OCI-LY1 (cell line): ENCODE measurements around the gene MPL.

Source experiments
- H2AFZ ChIP-seq: fragments of 200-600 bp; sonication (generic), shearing (Covaris generic); 2 replicates; pipeline ENCODE4 v1.6.0; 2014; ENCODE audit warnings: antibody characterized with exemption, mild to moderate bottlenecking, low read length
- H3F3A ChIP-seq: fragments of 200-600 bp; sonication (generic), shearing (Covaris generic); 2 replicates; pipeline ENCODE4 v1.6.0; 2014; ENCODE audit warnings: mild to moderate bottlenecking, antibody characterized with exemption, low read length, moderate library complexity; ENCODE audit not compliant: insufficient read depth
- H3K27ac ChIP-seq: fragments of 200-600 bp; sonication (generic); 2 replicates; pipeline ENCODE4 v1.5.1; 2014; ENCODE audit warnings: low read length, mixed run types, mild to moderate bottlenecking, low read depth; ENCODE audit not compliant: poor library complexity, severe bottlenecking
- H3K27me3 ChIP-seq: fragments of 200-600 bp; sonication (generic); 2 replicates; pipeline ENCODE4 v1.6.0; 2014; ENCODE audit warnings: antibody characterized with exemption, mild to moderate bottlenecking, low read length, moderate library complexity; ENCODE audit not compliant: insufficient read depth
- H3K36me3 ChIP-seq: fragments of 200-600 bp; sonication (generic); 2 replicates; pipeline ENCODE4 v1.6.1; 2014; ENCODE audit warnings: mild to moderate bottlenecking, antibody characterized with exemption, low read length, moderate library complexity, mixed read lengths; ENCODE audit not compliant: insufficient read depth
- H3K4me1 ChIP-seq: fragments of 200-600 bp; sonication (generic); 2 replicates; pipeline ENCODE4 v1.5.1; 2014; ENCODE audit warnings: mild to moderate bottlenecking, low read length, moderate library complexity; ENCODE audit not compliant: insufficient read depth, severe bottlenecking
- H3K4me2 ChIP-seq: fragments of 200-600 bp; sonication (generic), shearing (Covaris generic); 2 replicates; pipeline ENCODE4 v1.6.1; 2014; ENCODE audit warnings: low read length
- H3K4me3 ChIP-seq: fragments of 200-600 bp; sonication (generic); 2 replicates; pipeline ENCODE4 v1.5.1; 2014; ENCODE audit warnings: low read length, low read depth, mild to moderate bottlenecking, mixed read lengths; ENCODE audit not compliant: poor library complexity, severe bottlenecking
- H3K79me2 ChIP-seq: fragments of 200-600 bp; shearing (Covaris generic); 2 replicates; pipeline ENCODE4 v1.6.1; 2016; ENCODE audit warnings: mixed run types, low read length, mixed read lengths; ENCODE audit not compliant: insufficient read depth
- H3K9ac ChIP-seq: fragments of 200-600 bp; sonication (generic), shearing (Covaris generic); 2 replicates; pipeline ENCODE4 v1.6.1; 2014; ENCODE audit warnings: mild to moderate bottlenecking, low read length, mixed read lengths
- H3K9me2 ChIP-seq: fragments of 200-600 bp; sonication (generic), shearing (Covaris generic); 2 replicates; pipeline ENCODE4 v1.6.1; 2014; ENCODE audit warnings: low read depth, mild to moderate bottlenecking, low read length, mixed read lengths
- H3K9me3 ChIP-seq: fragments of 200-600 bp; shearing (Covaris generic); 2 replicates; pipeline ENCODE4 v1.6.1; 2014; ENCODE audit warnings: low read length, mixed read lengths
- H4K20me1 ChIP-seq: fragments of 200-600 bp; sonication (generic), shearing (Covaris generic); 2 replicates; pipeline ENCODE4 v1.6.0; 2016; ENCODE audit warnings: mild to moderate bottlenecking, low read length; ENCODE audit not compliant: insufficient read depth
- EZH2 ChIP-seq: fragments of 200-600 bp; sonication (generic), shearing (Covaris generic); IDR thresholded peaks from 2 replicates; pipeline ENCODE4 v1.8.0; 2017; ENCODE audit warnings: borderline replicate concordance, mixed run types, mild to moderate bottlenecking, antibody characterized with exemption, low read length, moderate library complexity, mixed read lengths
- TF ChIP-seq, protein P1 (sequence below): fragments of 200-600 bp; sonication (generic), shearing (Covaris generic); IDR thresholded peaks from 2 replicates; pipeline ENCODE4 v1.5.1; 2017; ENCODE audit warnings: mild to moderate bottlenecking, antibody characterized with exemption, low read length, moderate library complexity, mixed read lengths

MPL gene

DNA sequence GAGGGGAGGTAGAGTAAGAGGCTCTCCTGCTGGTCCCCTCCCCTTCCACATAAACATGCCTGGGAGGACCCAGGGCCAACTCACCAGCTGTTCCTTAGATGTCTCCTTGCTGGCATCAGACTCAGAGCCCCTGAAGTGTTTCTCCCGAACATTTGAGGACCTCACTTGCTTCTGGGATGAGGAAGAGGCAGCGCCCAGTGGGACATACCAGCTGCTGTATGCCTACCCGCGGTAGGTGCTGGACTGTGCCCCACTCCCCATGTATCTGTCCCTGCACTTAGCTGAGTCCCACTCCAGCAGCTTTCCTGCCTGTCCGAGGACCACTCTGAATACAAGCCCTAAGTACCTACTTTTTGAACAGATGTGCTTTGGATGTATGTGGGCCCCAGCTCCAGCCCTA lies 383 bp downstream of the MPL start:
- Histone ChIP-seq H3K9ac (no peak overlapping the region), H3K4me2 (no peak overlapping the region), H3K27me3 (no peaks in the 10 kb centered on the region), H3K9me3 (no peaks in the 10 kb centered on the region), H3K79me2 (no peaks in the 10 kb centered on the region), H3K9me2 (no peaks in the 10 kb centered on the region), H3K4me1 (no peaks in the 10 kb centered on the region), H2AFZ (no peak overlapping the region), H4K20me1 (no peaks in the 10 kb centered on the region), H3K27ac (no peak overlapping the region), H3F3A (no peaks in the 10 kb centered on the region), H3K36me3 (no peaks in the 10 kb centered on the region), H3K4me3 (no peak overlapping the region)
- TF ChIP-seq, protein P1, sequence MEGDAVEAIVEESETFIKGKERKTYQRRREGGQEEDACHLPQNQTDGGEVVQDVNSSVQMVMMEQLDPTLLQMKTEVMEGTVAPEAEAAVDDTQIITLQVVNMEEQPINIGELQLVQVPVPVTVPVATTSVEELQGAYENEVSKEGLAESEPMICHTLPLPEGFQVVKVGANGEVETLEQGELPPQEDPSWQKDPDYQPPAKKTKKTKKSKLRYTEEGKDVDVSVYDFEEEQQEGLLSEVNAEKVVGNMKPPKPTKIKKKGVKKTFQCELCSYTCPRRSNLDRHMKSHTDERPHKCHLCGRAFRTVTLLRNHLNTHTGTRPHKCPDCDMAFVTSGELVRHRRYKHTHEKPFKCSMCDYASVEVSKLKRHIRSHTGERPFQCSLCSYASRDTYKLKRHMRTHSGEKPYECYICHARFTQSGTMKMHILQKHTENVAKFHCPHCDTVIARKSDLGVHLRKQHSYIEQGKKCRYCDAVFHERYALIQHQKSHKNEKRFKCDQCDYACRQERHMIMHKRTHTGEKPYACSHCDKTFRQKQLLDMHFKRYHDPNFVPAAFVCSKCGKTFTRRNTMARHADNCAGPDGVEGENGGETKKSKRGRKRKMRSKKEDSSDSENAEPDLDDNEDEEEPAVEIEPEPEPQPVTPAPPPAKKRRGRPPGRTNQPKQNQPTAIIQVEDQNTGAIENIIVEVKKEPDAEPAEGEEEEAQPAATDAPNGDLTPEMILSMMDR: no peak
- TF ChIP-seq EZH2: no peak

DNA sequence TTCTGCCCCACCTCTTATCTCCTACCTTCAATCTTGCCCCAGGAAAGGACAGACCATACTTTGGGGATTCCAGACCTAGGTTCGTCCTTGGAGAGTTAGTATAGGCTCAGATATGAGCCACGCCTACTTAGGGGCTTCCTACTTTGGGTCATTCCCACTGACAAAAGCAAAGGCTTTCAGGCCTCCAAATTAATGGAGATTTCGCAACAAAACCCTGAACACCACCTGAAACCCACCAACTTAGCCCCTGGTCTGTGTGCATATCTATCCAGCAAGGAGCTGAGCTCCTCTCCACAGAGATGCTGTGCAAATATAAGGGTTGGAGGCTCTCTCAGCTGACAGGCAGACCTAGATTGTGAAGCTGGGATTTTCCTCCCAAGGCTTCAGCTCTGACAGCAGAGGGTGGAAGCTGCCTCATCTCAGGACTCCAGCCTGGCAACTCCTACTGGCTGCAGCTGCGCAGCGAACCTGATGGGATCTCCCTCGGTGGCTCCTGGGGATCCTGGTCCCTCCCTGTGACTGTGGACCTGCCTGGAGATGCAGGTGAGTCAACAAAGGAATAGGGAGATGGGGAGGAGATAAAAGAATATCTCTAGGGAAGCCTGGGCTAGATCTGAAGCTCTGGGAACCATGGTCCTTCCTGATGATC lies 2.1 kb downstream of the MPL start:
- H3K4me3 ChIP-seq: no peak overlapping the region

DNA sequence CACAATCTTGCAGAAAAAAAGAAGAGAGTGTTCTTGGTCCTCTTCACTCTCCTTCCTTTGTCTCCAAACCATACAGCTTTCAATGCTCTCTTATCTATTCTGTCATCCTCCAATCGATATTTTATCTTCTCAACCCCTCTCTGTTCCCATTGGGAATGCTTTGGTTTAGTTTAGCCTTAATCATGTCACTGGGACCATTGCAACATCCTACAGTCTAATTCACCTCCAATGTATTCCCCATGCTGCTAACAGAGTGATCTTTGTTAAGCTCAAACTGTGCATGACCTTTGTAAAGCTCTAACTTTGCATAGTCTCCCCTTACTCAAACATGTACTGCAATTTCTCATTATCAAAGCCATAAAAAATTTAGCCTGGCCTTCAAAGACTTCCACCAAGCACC lies 2.9 kb downstream of the MPL start:
- Histone ChIP-seq H3K27me3 (no peaks in the 10 kb centered on the region), H3K9me3 (no peaks in the 10 kb centered on the region), H3K27ac (no peak overlapping the region), H3F3A (no peaks in the 10 kb centered on the region), H4K20me1 (no peaks in the 10 kb centered on the region), H3K4me3 (no peak overlapping the region), H3K4me1 (no peaks in the 10 kb centered on the region), H3K36me3 (no peaks in the 10 kb centered on the region), H3K9me2 (no peaks in the 10 kb centered on the region), H3K79me2 (no peaks in the 10 kb centered on the region), H3K9ac (no peak overlapping the region), H2AFZ (no peak overlapping the region), H3K4me2 (no peak overlapping the region)
- no peak for TF ChIP-seq EZH2
- TF ChIP-seq, protein P1: no peak

More for the DNA sequence above, 2.1 kb downstream of the MPL start:
- Histone ChIP-seq H3K79me2 (no peaks in the 10 kb centered on the region), H3K9me3 (no peaks in the 10 kb centered on the region), H4K20me1 (no peaks in the 10 kb centered on the region), H3K4me1 (no peaks in the 10 kb centered on the region), H3K9me2 (no peaks in the 10 kb centered on the region), H3K36me3 (no peaks in the 10 kb centered on the region), H3K9ac (no peak overlapping the region), H3K4me2 (no peak overlapping the region), H2AFZ (no peak overlapping the region), H3K27ac (no peak overlapping the region), H3F3A (no peaks in the 10 kb centered on the region), H3K27me3 (no peaks in the 10 kb centered on the region)
- TF ChIP-seq, protein P1: no peak
- no peak for TF ChIP-seq EZH2
